ENCODE data around the gene EXD1. TPM values are rescaled to one million over a fixed set of nuclear protein-coding genes. Genes with fewer than 3 reads are reported as not detected.

EXD1 gene
- total RNA-seq, 1 donor from 2014 or later = 0.41 TPM

- Mint-ChIP-seq H3K27ac (no peak overlapping the region), H3K36me3 (no peaks in the 10 kb centered on the region), H3K4me3 (no peak overlapping the region), H3K9me3 (no peaks in the 10 kb centered on the region), H3K4me1 (no peaks in the 10 kb centered on the region), H3K27me3 (ENCODE audit: insufficient read depth, low read depth) (peaks cover 2% of the 10 kb centered on the region)
- no peaks in the 10 kb centered on the region for H3K79me2 ChIP-seq (ENCODE audit: low read depth)
- no peaks in the 10 kb centered on the region for H3K9me3 ChIP-seq (ENCODE audit: low read depth)
- no peaks in the 10 kb centered on the region for H3K27me3 ChIP-seq
- H4K20me1 ChIP-seq (ENCODE audit: low read depth) = no peaks in the 10 kb centered on the region
- TF ChIP-seq EZH2phosphoT487 (IDR thresholded peaks at IDR 0.05) (no peak), CTCF (IDR thresholded peaks at IDR 0.05) (no peak), EZH2 (IDR thresholded peaks at IDR 0.05) (no peak)
- H3K27ac ChIP-seq = no peak overlapping the region
- H3K4me3 ChIP-seq = no peak overlapping the region
- no peaks in the 10 kb centered on the region for H3K4me1 ChIP-seq
- H3K36me3 ChIP-seq = no peaks in the 10 kb centered on the region
- no peak overlapping the region for H3K4me2 ChIP-seq
- no peak overlapping the region for H2AFZ ChIP-seq (replicated peaks)
- no peak for DNase-seq (ENCODE audit: low spot score)
- no peak overlapping the region for H3K9ac ChIP-seq
- H3F3A ChIP-seq (ENCODE audit: low read depth) = peaks cover 5% of the 10 kb centered on the region
These were observed 14.8 kb downstream of the EXD1 start for GRCh38 chr15:41215708-41216107.

- TF ChIP-seq CTCF (IDR thresholded peaks at IDR 0.05) = no peak
- TF ChIP-seq EZH2phosphoT487 (IDR thresholded peaks at IDR 0.05) = no peak
- no peak for TF ChIP-seq EZH2 (IDR thresholded peaks at IDR 0.05)
- no peak overlapping the region for H3K27ac Mint-ChIP-seq
- H3K4me1 ChIP-seq = no peaks in the 10 kb centered on the region
These were observed 22.7 kb downstream of the EXD1 start for GRCh38 chr15:41207687-41208448.

GRCh38 chr15:41205315-41205714 is 25.2 kb downstream of the EXD1 start:
- no peaks in the 10 kb centered on the region for H3K36me3 ChIP-seq
- H3K9ac ChIP-seq = no peak overlapping the region
- no peaks in the 10 kb centered on the region for H3K27me3 ChIP-seq
- no peak overlapping the region for H3K4me2 ChIP-seq
- H3K4me3 ChIP-seq = no peak overlapping the region
- H3K4me1 ChIP-seq = no peaks in the 10 kb centered on the region
- H3F3A ChIP-seq (ENCODE audit: low read depth) = no peaks in the 10 kb centered on the region
- H3K27ac ChIP-seq = no peak overlapping the region
- Mint-ChIP-seq H3K36me3 (no peaks in the 10 kb centered on the region), H3K9me3 (no peaks in the 10 kb centered on the region), H3K27ac (no peak overlapping the region), H3K4me3 (no peak overlapping the region), H3K4me1 (no peaks in the 10 kb centered on the region), H3K27me3 (ENCODE audit: insufficient read depth, low read depth) (peaks cover 2% of the 10 kb centered on the region)
- H3K9me3 ChIP-seq (ENCODE audit: low read depth) = no peaks in the 10 kb centered on the region
- no peak for DNase-seq (ENCODE audit: low spot score)
- no peaks in the 10 kb centered on the region for H4K20me1 ChIP-seq (ENCODE audit: low read depth)
- no peak overlapping the region for H2AFZ ChIP-seq (replicated peaks)
- TF ChIP-seq CTCF (IDR thresholded peaks at IDR 0.05) (no peak), EZH2 (IDR thresholded peaks at IDR 0.05) (no peak), EZH2phosphoT487 (IDR thresholded peaks at IDR 0.05) (no peak)
- no peaks in the 10 kb centered on the region for H3K79me2 ChIP-seq (ENCODE audit: low read depth)

More at GRCh38 chr15:41207687-41208448, 22.7 kb downstream of the EXD1 start:
- Histone ChIP-seq H3K4me2 (no peak overlapping the region), H3K79me2 (ENCODE audit: low read depth) (no peaks in the 10 kb centered on the region), H3F3A (ENCODE audit: low read depth) (no peaks in the 10 kb centered on the region), H3K27me3 (no peaks in the 10 kb centered on the region), H4K20me1 (ENCODE audit: low read depth) (no peaks in the 10 kb centered on the region), H3K36me3 (no peaks in the 10 kb centered on the region), H3K9me3 (ENCODE audit: low read depth) (no peaks in the 10 kb centered on the region), H3K4me3 (no peak overlapping the region), H3K9ac (no peak overlapping the region), H2AFZ (replicated peaks) (peak overlapping the region; percentile 81), H3K27ac (no peak overlapping the region)
- Mint-ChIP-seq H3K9me3 (no peaks in the 10 kb centered on the region), H3K4me3 (no peak overlapping the region), H3K36me3 (no peaks in the 10 kb centered on the region), H3K4me1 (no peaks in the 10 kb centered on the region), H3K27me3 (ENCODE audit: insufficient read depth, low read depth) (peaks cover 3% of the 10 kb centered on the region)
- no peak for DNase-seq (ENCODE audit: low spot score)
